NCI-H146 treated with DMSO at 0.1 percent for 48 hours (cell line): ENCODE measurements around the gene HOXB8.

Source experiments
- DNase-seq: peaks from one replicate; lab custom pipeline; 2025; ENCODE audit not compliant: unreplicated experiment; lab: John Stamatoyannopoulos, UW

The HOXB8 gene

GRCh38 chr17:48596735-48597527 lies 18.2 kb downstream of the HOXB8 start:
- DNase-seq: no peak

GRCh38 chr17:48596000-48596734 lies 18.9 kb downstream of the HOXB8 start:
- no peak for DNase-seq

GRCh38 chr17:48595278-48595999 lies 19.7 kb downstream of the HOXB8 start:
- no peak for DNase-seq

GRCh38 chr17:48594538-48595277 lies 20.4 kb downstream of the HOXB8 start:
- DNase-seq: no peak

GRCh38 chr17:48593840-48594537 lies 21.1 kb downstream of the HOXB8 start:
- peak; percentile 87 for DNase-seq

- DNase-seq: peak; percentile 64
Measured at GRCh38 chr17:48593126-48593829, 21.8 kb downstream of the HOXB8 start, which contains the start of gene HOXB5. Gene HOXB5 (minus strand): TSS chr17:48593779. CDS start chr17:48593682, 97 bp downstream.

GRCh38 chr17:48592577-48592976 lies 22.5 kb downstream of the HOXB8 start:
- no peak for DNase-seq

- no peak for DNase-seq
Measured at GRCh38 chr17:48592057-48592514, 23.0 kb downstream of the HOXB8 start.

- no peak for DNase-seq
Measured at GRCh38 chr17:48591255-48592056, 23.6 kb downstream of the HOXB8 start.

GRCh38 chr17:48590607-48591161 lies 24.4 kb downstream of the HOXB8 start:
- no peak for DNase-seq

GRCh38 chr17:48589831-48590606 lies 25.1 kb downstream of the HOXB8 start, which contains the start of gene HOXB3:
Gene HOXB3 (minus strand): TSS chr17:48590241. CDS start chr17:48552474, 37,767 bp downstream.
- no peak for DNase-seq

- DNase-seq: no peak
Measured at GRCh38 chr17:48589060-48589830, 25.8 kb downstream of the HOXB8 start.

- DNase-seq: no peak
Measured at GRCh38 chr17:48588528-48588927, 26.6 kb downstream of the HOXB8 start.

GRCh38 chr17:48588074-48588415 lies 27.0 kb downstream of the HOXB8 start:
- no peak for DNase-seq

- DNase-seq: no peak
Measured at GRCh38 chr17:48587276-48588073, 27.6 kb downstream of the HOXB8 start.
